HEK293T (cell line): Measurements from ENCODE around the gene SLC41A3.

Experiments used
- CTBP1 ChIP-seq: fragments of 450-650 bp; IDR thresholded peaks from 2 replicates; pipeline ENCODE4 v1.6.1; 2016; ENCODE audit warnings: borderline replicate concordance
- ELF4 ChIP-seq: fragments of 450-650 bp; IDR thresholded peaks from 2 replicates; pipeline ENCODE4 v1.6.1; 2017; ENCODE audit warnings: antibody characterized with exemption
- FOXM1 ChIP-seq: fragments of 450-650 bp; IDR thresholded peaks from 2 replicates; pipeline ENCODE4 v1.6.1; 2017; ENCODE audit warnings: mild to moderate bottlenecking, borderline replicate concordance
- L3MBTL2 ChIP-seq: fragments of 450-650 bp; conservative IDR thresholded peaks from 2 replicates; pipeline ENCODE4 v1.6.1; 2016; ENCODE audit warnings: mild to moderate bottlenecking
- NFRKB ChIP-seq: fragments of 450-650 bp; IDR thresholded peaks from 2 replicates; pipeline ENCODE4 v1.6.1; 2016; ENCODE audit warnings: mild to moderate bottlenecking, moderate library complexity
- SP1 ChIP-seq: fragments of 450-650 bp; IDR thresholded peaks from 2 replicates; pipeline ENCODE4 v1.6.1; 2017
- TF ChIP-seq, protein P1 (sequence below): fragments of 450-650 bp; IDR thresholded peaks from 2 replicates; pipeline ENCODE4 v1.6.1; 2016

DNA sequence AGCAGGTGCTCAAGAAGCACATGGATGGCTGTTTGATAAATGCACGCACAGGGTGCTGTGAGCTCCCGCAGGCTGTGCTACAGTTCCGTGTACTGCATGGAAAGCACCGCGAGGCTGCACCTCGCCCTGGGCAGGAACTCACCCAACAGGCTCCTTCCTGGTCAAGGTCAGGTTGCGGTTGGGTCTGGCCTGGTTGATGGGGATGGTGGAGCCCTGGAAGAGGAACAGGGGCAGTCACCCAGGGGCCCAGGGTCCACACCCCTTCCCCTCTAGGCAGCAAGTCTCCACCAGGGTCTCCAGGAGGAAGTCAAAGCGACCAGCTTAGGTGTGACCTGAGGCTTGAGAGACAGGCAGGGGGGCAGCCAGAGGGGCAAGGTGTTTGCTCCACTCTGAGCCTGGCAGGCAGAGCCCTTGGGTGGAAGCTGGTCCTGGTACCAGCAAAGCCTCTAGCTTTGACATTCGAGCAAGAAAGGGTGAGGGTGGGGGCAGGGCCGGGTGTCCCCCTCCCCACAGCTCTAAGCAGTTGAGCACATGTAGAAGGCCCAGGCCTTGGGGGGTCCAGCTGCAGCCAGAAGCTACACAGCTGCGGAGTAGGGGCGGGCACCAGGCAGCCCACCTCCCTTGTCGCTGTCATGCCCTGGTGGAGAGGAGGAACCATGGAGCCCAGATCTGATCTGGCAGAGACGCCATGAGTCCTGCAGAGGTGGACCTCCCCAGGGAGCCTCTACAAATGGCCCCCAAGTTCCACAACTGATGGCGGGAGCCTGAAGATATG is 46.3 kb upstream of the SLC41A3 start:
- TF ChIP-seq SP1, result no peak
- TF ChIP-seq FOXM1, result no peak
- TF ChIP-seq NFRKB, result no peak
- TF ChIP-seq CTBP1, result no peak
- TF ChIP-seq L3MBTL2, result no peak
- no peak for TF ChIP-seq ELF4
- TF ChIP-seq, protein P1, sequence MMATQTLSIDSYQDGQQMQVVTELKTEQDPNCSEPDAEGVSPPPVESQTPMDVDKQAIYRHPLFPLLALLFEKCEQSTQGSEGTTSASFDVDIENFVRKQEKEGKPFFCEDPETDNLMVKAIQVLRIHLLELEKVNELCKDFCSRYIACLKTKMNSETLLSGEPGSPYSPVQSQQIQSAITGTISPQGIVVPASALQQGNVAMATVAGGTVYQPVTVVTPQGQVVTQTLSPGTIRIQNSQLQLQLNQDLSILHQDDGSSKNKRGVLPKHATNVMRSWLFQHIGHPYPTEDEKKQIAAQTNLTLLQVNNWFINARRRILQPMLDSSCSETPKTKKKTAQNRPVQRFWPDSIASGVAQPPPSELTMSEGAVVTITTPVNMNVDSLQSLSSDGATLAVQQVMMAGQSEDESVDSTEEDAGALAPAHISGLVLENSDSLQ, result no peak
